HepG2 (cell line): Measurements from ENCODE around the gene DDX59.

ENCODE experiments used
- HOXD1 ChIP-seq: sonication (generic); formaldehyde crosslinking; IDR thresholded peaks from 2 replicates; pipeline ENCODE4 v1.5.0; 2020; ENCODE audit warnings: missing genetic modification reagents
- KLF6 ChIP-seq: IDR thresholded peaks from 2 replicates; pipeline ENCODE4 v1.8.0; 2016; ENCODE audit warnings: missing biosample characterization, missing genetic modification reagents
- MTF2 ChIP-seq: sonication (generic); formaldehyde crosslinking; IDR thresholded peaks from 2 replicates; pipeline ENCODE4 v1.5.0; 2020; ENCODE audit warnings: missing genetic modification reagents, borderline replicate concordance
- MXI1 ChIP-seq: IDR thresholded peaks from 3 replicates; pipeline ENCODE4 v1.6.1; 2012; ENCODE audit warnings: low read depth, low read length, inconsistent platforms, borderline replicate concordance
- POLR2A ChIP-seq, 2 experiments: IDR thresholded peaks; 2 replicates each; pipeline ENCODE4 v1.6.1; 2011; ENCODE audit warnings: low read depth in 2 of 2, low read length in 2 of 2, mild to moderate bottlenecking in 1 of 2, moderate library complexity in 1 of 2; ENCODE audit not compliant: insufficient read depth in 1 of 2
- STAG1 ChIP-seq: sonication (generic); formaldehyde crosslinking; IDR thresholded peaks from 2 replicates; pipeline ENCODE4 v1.4.0; 2020; ENCODE audit warnings: missing genetic modification reagents
- TCF7 ChIP-seq: sonication (generic); IDR thresholded peaks from 2 replicates; pipeline ENCODE4 v1.6.1; 2016; ENCODE audit warnings: antibody characterized with exemption, low read depth
- THAP11 ChIP-seq: IDR thresholded peaks from 2 replicates; pipeline ENCODE4 v1.6.1; 2016; ENCODE audit warnings: missing biosample characterization, missing genetic modification reagents
- ZEB1 ChIP-seq: IDR thresholded peaks from 2 replicates; pipeline ENCODE4 v1.6.1; 2012; ENCODE audit warnings: mild to moderate bottlenecking, low read depth, inconsistent platforms; ENCODE audit not compliant: insufficient replicate concordance
- ZFYVE20 ChIP-seq: sonication (generic); formaldehyde crosslinking; IDR thresholded peaks from 2 replicates; pipeline ENCODE4 v1.8.0; 2023; ENCODE audit warnings: low read depth, mild to moderate bottlenecking, moderate library complexity, missing genetic modification reagents, borderline replicate concordance
- TF ChIP-seq, protein P1 (sequence below): sonication (generic); formaldehyde crosslinking; IDR thresholded peaks from 2 replicates; pipeline ENCODE4 v1.4.0; 2020; ENCODE audit warnings: missing genetic modification reagents, mild to moderate bottlenecking, borderline replicate concordance
- TF ChIP-seq, protein P2 (sequence below): sonication (generic); formaldehyde crosslinking; IDR thresholded peaks from 2 replicates; pipeline ENCODE4 v1.5.0; 2020; ENCODE audit warnings: mild to moderate bottlenecking, missing genetic modification reagents, moderate library complexity
- TF ChIP-seq, protein P3 (sequence below): sonication (generic); formaldehyde crosslinking; IDR thresholded peaks from 2 replicates; pipeline ENCODE4 v1.4.0; 2020; ENCODE audit warnings: missing genetic modification reagents

DNA sequence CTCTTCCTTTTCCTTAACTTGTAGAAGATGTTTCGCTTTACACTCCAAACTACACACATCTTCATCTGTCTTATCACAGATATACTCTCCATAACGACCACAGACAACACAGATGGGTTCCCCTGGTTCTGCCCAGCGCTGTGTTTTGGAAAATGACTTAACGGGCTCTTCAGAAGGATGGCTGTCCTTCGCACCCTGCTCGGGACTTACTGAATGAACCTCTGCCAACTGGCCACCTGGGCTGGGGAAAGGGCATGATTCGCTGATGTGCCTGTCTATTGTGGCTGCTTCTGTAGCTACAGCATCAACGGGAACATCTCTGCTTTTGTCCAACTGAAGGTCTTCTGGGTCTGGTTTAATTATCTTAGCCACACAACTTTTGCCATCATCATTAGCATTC, 3.4 kb downstream of the DDX59 start:
- TF ChIP-seq POLR2A (IDR thresholded peaks at IDR 0.05; ENCODE audit: insufficient read depth in 1 of 2, low read depth in 2 of 2, low read length in 2 of 2) (no peak), STAG1 (CRISPR knock-in tag) (no peak), MTF2 (CRISPR knock-in tag) (no peak), HOXD1 (CRISPR knock-in tag) (no peak), TCF7 (no peak), MXI1 (no peak), THAP11 (CRISPR knock-in tag) (no peak), ZEB1 (no peak), ZFYVE20 (CRISPR knock-in tag) (no peak), KLF6 (CRISPR knock-in tag) (no peak)
- TF ChIP-seq, protein P1, sequence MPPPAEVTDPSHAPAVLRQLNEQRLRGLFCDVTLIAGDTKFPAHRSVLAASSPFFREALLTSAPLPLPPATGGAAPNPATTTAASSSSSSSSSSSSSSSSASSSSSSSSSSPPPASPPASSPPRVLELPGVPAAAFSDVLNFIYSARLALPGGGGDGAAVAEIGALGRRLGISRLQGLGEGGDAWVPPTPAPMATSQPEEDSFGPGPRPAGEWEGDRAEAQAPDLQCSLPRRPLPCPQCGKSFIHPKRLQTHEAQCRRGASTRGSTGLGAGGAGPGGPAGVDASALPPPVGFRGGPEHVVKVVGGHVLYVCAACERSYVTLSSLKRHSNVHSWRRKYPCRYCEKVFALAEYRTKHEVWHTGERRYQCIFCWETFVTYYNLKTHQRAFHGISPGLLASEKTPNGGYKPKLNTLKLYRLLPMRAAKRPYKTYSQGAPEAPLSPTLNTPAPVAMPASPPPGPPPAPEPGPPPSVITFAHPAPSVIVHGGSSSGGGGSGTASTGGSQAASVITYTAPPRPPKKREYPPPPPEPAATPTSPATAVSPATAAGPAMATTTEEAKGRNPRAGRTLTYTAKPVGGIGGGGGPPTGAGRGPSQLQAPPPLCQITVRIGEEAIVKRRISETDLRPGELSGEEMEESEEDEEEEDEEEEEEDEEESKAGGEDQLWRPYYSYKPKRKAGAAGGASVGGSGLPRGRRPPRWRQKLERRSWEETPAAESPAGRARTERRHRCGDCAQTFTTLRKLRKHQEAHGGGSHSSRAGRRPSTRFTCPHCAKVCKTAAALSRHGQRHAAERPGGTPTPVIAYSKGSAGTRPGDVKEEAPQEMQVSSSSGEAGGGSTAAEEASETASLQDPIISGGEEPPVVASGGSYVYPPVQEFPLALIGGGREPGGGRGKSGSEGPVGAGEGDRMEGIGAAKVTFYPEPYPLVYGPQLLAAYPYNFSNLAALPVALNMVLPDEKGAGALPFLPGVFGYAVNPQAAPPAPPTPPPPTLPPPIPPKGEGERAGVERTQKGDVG (CRISPR knock-in tag) = no peak
- TF ChIP-seq, protein P2, sequence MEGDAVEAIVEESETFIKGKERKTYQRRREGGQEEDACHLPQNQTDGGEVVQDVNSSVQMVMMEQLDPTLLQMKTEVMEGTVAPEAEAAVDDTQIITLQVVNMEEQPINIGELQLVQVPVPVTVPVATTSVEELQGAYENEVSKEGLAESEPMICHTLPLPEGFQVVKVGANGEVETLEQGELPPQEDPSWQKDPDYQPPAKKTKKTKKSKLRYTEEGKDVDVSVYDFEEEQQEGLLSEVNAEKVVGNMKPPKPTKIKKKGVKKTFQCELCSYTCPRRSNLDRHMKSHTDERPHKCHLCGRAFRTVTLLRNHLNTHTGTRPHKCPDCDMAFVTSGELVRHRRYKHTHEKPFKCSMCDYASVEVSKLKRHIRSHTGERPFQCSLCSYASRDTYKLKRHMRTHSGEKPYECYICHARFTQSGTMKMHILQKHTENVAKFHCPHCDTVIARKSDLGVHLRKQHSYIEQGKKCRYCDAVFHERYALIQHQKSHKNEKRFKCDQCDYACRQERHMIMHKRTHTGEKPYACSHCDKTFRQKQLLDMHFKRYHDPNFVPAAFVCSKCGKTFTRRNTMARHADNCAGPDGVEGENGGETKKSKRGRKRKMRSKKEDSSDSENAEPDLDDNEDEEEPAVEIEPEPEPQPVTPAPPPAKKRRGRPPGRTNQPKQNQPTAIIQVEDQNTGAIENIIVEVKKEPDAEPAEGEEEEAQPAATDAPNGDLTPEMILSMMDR (CRISPR knock-in tag) = no peak
- TF ChIP-seq, protein P3, sequence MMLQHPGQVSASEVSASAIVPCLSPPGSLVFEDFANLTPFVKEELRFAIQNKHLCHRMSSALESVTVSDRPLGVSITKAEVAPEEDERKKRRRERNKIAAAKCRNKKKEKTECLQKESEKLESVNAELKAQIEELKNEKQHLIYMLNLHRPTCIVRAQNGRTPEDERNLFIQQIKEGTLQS = no peak
